CD14-positive monocyte (primary cell): ENCODE measurements around the gene GRAP. TPM values are rescaled to one million over a fixed set of nuclear protein-coding genes. Genes with fewer than 3 reads are reported as not detected.

Experiments
- DNase-seq, 3 donors: peaks; one replicate each; pipeline ENCODE4 v3.0.0-alpha.2; 2011 to 2022
- H2AFZ ChIP-seq: 2 replicates; pipeline ENCODE4 v1.6.0; 2012; ENCODE audit warnings: mild to moderate bottlenecking, low read depth, low read length, inconsistent platforms; ENCODE audit not compliant: insufficient read depth, poor library complexity, severe bottlenecking
- H3K27ac ChIP-seq, 2 donors: 1 replicate in 1 of 2; 2 replicates in 1 of 2; pipeline ENCODE4 v1.5.1; 2012 to 2013; ENCODE audit warnings: low read length in 2 of 2, control low read depth in 1 of 2, inconsistent platforms in 1 of 2, low read depth in 1 of 2, mild to moderate bottlenecking in 1 of 2
- H3K27me3 ChIP-seq, 2 donors: one replicate each; pipeline versions ENCODE4 v1.6.0 to v1.6.1; 2011 to 2013; ENCODE audit warnings: low read length in 2 of 2; ENCODE audit not compliant: control insufficient read depth in 2 of 2, insufficient read depth in 2 of 2
- H3K36me3 ChIP-seq, 2 donors: replicated peaks in 1 of 2; 1 replicate in 1 of 2; 2 replicates in 1 of 2; pipeline versions ENCODE4 v1.5.1 to v1.6.1; 2012 to 2013; ENCODE audit warnings: low read length in 2 of 2, control low read depth in 1 of 2, inconsistent platforms in 1 of 2, mild to moderate bottlenecking in 1 of 2; ENCODE audit not compliant: insufficient read depth in 2 of 2, control insufficient read depth in 1 of 2
- H3K4me1 ChIP-seq, 2 donors: 1 replicate in 1 of 2; 2 replicates in 1 of 2; pipeline versions ENCODE4 v1.5.1 to v1.6.1; 2012 to 2013; ENCODE audit warnings: low read length in 2 of 2, control low read depth in 1 of 2, inconsistent platforms in 1 of 2, mild to moderate bottlenecking in 1 of 2, moderate library complexity in 1 of 2; ENCODE audit not compliant: insufficient read depth in 2 of 2, control insufficient read depth in 1 of 2
- H3K4me2 ChIP-seq: replicated peaks from 2 replicates; pipeline ENCODE3; 2012; ENCODE audit warnings: low read length, moderate library complexity, mild to moderate bottlenecking; ENCODE audit not compliant: poor library complexity, severe bottlenecking; ENCODE audit errors: extremely low read depth
- H3K4me3 ChIP-seq, 3 experiments: fragments of 200-600 bp in 1 of 3; sonication (generic) in 1 of 3; replicated peaks in 1 of 3; 1 replicate in 2 of 3; 2 replicates in 1 of 3; pipeline ENCODE4 v1.5.1; 2011 to 2013; ENCODE audit warnings: low read length in 3 of 3, mild to moderate bottlenecking in 3 of 3, control low read depth in 2 of 3, low read depth in 2 of 3, inconsistent platforms in 1 of 3, moderate library complexity in 1 of 3
- H3K79me2 ChIP-seq: 2 replicates; pipeline ENCODE4 v1.6.0; 2012; ENCODE audit warnings: mild to moderate bottlenecking, control low read depth, inconsistent platforms, low read length, moderate library complexity; ENCODE audit not compliant: insufficient read depth
- H3K9ac ChIP-seq: 2 replicates; pipeline ENCODE4 v1.6.0; 2017; ENCODE audit warnings: low read length, mild to moderate bottlenecking; ENCODE audit not compliant: insufficient read depth, poor library complexity, severe bottlenecking
- H3K9me3 ChIP-seq, 2 donors: replicated peaks in 1 of 2; 1 replicate in 1 of 2; 2 replicates in 1 of 2; pipeline versions ENCODE4 v1.5.1 to v1.6.1; 2012 to 2013; ENCODE audit warnings: low read length in 2 of 2, control low read depth in 1 of 2; ENCODE audit not compliant: control insufficient read depth in 1 of 2, insufficient read depth in 1 of 2
- H4K20me1 ChIP-seq: 2 replicates; pipeline ENCODE4 v1.6.0; 2012; ENCODE audit warnings: mild to moderate bottlenecking, low read length, control low read depth, moderate library complexity; ENCODE audit not compliant: insufficient read depth
- H3K27ac Mint-ChIP-seq, 7 donors: one replicate each; pipeline ENCODE4 v1.8.0; 2020; ENCODE audit warnings: mild to moderate bottlenecking in 7 of 7, mixed read lengths in 7 of 7, moderate library complexity in 6 of 7, inconsistent platforms in 2 of 7
- H3K27me3 Mint-ChIP-seq, 3 donors: one replicate each; pipeline ENCODE4 v1.8.0; 2021 to 2022; ENCODE audit warnings: low read depth in 3 of 3, mild to moderate bottlenecking in 3 of 3, mixed read lengths in 3 of 3, moderate library complexity in 3 of 3, inconsistent platforms in 1 of 3
- H3K36me3 Mint-ChIP-seq, 2 donors: one replicate each; pipeline ENCODE4 v1.8.0; 2020; ENCODE audit warnings: mixed read lengths in 2 of 2, inconsistent platforms in 1 of 2, mild to moderate bottlenecking in 1 of 2
- H3K4me1 Mint-ChIP-seq: one replicate; pipeline ENCODE4 v1.8.0; 2020; ENCODE audit warnings: mild to moderate bottlenecking, mixed read lengths
- H3K4me3 Mint-ChIP-seq, 2 donors: one replicate each; pipeline ENCODE4 v1.8.0; 2020; ENCODE audit warnings: mild to moderate bottlenecking in 2 of 2, mixed read lengths in 2 of 2, moderate library complexity in 1 of 2
- H3K9me3 Mint-ChIP-seq, 7 donors: one replicate each; pipeline ENCODE4 v1.8.0; 2020 to 2022; ENCODE audit warnings: mixed read lengths in 7 of 7, mild to moderate bottlenecking in 6 of 7, moderate library complexity in 6 of 7, inconsistent platforms in 2 of 7
- WGBS: methylation state at CpG from one replicate; pipeline ENCODE4 v1.1.5; 2013; ENCODE audit warnings: missing lambda C conversion rate; ENCODE audit not compliant: insufficient coverage; 5-methylcytosine and 5-hydroxymethylcytosine counted together
- intact Hi-C, 2 donors: fragments of 100-400 bp; cut with micrococcal nuclease; formaldehyde crosslinking; loops; one replicate each; pipeline versions ENCODE4 v1.15.0 to v1.15.1; 2023
- polyA plus RNA-seq, 3 donors: library from polyadenylated mRNA; depleted of rRNA in 1 of 3; unstranded in 2 of 3; stranded (reverse) in 1 of 3; fragments of 300-500 nt in 2 of 3; fragments of >200 nt in 1 of 3; fragmentation: Illumina TruSeq in 2 of 3; gene quantifications; 1 replicate in 2 of 3; 2 replicates in 1 of 3; pipeline ENCODE4 v1.2.3, GENCODE V29; 2012 to 2021
- TF ChIP-seq, protein P1 (sequence below): fragments of 200-600 bp; IDR thresholded peaks from one replicate; pipeline ENCODE4 v1.8.0; 2022; ENCODE audit warnings: antibody characterized with exemption, mild to moderate bottlenecking

The GRAP gene
- polyA plus RNA-seq, 3 donors = 3.9 to 5.9 (median 4.5) TPM

DNA sequence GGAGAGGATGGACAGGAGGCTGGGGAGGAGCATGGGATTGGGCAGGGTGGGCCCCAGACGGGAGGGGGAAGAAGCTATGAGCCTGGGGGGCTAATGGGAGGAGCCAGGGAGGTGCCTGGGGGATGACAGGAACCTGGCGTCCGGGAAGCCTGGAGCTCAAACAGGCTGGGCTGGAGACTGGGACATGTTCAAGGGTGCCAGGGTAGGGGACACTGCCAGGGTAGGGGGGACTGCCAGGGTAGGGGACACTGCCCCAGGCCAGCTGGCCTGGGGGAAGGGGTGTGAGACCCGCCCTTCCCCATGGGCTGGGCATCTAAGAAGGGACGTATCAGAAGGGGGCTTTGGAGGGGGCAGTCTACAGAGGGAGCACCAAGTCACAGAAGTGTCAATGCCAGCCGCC lies 35.2 kb downstream of the GRAP start:
- Histone ChIP-seq H3K27me3 (peaks cover 0 to 3% of the 10 kb centered on the region in 2 donors), H3K9ac (no peak overlapping the region), H3K27ac (no peak overlapping the region), H3K9me3 (no peaks in the 10 kb centered on the region), H2AFZ (no peak overlapping the region), H3K36me3 (no peaks in the 10 kb centered on the region), H3K4me2 (no peak overlapping the region), H3K4me3 (no peak overlapping the region), H4K20me1 (no peaks in the 10 kb centered on the region), H3K79me2 (no peaks in the 10 kb centered on the region), H3K4me1 (no peaks in the 10 kb centered on the region)
- Mint-ChIP-seq H3K4me3 (no peak overlapping the region), H3K36me3 (no peaks in the 10 kb centered on the region), H3K27me3 (peaks cover 1 to 9% (median 2%) of the 10 kb centered on the region in 3 donors), H3K4me1 (no peaks in the 10 kb centered on the region), H3K27ac (no peak overlapping the region), H3K9me3 (peaks cover 0 to 4% (median 0%) of the 10 kb centered on the region in 7 donors)
- TF ChIP-seq, protein P1, sequence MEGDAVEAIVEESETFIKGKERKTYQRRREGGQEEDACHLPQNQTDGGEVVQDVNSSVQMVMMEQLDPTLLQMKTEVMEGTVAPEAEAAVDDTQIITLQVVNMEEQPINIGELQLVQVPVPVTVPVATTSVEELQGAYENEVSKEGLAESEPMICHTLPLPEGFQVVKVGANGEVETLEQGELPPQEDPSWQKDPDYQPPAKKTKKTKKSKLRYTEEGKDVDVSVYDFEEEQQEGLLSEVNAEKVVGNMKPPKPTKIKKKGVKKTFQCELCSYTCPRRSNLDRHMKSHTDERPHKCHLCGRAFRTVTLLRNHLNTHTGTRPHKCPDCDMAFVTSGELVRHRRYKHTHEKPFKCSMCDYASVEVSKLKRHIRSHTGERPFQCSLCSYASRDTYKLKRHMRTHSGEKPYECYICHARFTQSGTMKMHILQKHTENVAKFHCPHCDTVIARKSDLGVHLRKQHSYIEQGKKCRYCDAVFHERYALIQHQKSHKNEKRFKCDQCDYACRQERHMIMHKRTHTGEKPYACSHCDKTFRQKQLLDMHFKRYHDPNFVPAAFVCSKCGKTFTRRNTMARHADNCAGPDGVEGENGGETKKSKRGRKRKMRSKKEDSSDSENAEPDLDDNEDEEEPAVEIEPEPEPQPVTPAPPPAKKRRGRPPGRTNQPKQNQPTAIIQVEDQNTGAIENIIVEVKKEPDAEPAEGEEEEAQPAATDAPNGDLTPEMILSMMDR = no peak
- intact Hi-C loops = no loop called here
- 95% methylated on average over 6 of the region's 6 CpGs for WGBS
- DNase-seq = no peak

- peaks cover 0 to 3% of the 10 kb centered on the region in 2 donors for H3K27me3 ChIP-seq
- H3K9me3 Mint-ChIP-seq = peaks cover 0 to 9% (median 0%) of the 10 kb centered on the region in 7 donors
- H4K20me1 ChIP-seq = no peaks in the 10 kb centered on the region
- H2AFZ ChIP-seq = no peak overlapping the region
- H3K27me3 Mint-ChIP-seq = peaks cover 2 to 10% (median 5%) of the 10 kb centered on the region in 3 donors
- H3K9ac ChIP-seq = no peak overlapping the region
- no peaks in the 10 kb centered on the region for H3K79me2 ChIP-seq
- WGBS = 77% methylated on average over 7 of the region's 11 CpGs
- DNase-seq = no peak
- no peaks in the 10 kb centered on the region for H3K36me3 Mint-ChIP-seq
- intact Hi-C loops = no loop called here
- no peak overlapping the region for H3K4me3 Mint-ChIP-seq
- no peak overlapping the region for H3K27ac Mint-ChIP-seq
- H3K4me1 Mint-ChIP-seq = no peaks in the 10 kb centered on the region
- TF ChIP-seq, protein P1 = no peak
- H3K4me3 ChIP-seq = no peak overlapping the region
- no peaks in the 10 kb centered on the region for H3K36me3 ChIP-seq
- H3K27ac ChIP-seq = no peak overlapping the region
- H3K9me3 ChIP-seq = no peaks in the 10 kb centered on the region
- H3K4me1 ChIP-seq = no peaks in the 10 kb centered on the region
- H3K4me2 ChIP-seq = no peak overlapping the region
Measured at GRCh38 chr17:19010729-19011505, 35.8 kb downstream of the GRAP start.
